ENCODE measurements around the gene SLC35F3. TPM values are rescaled to one million over a fixed set of nuclear protein-coding genes. Genes with fewer than 3 reads are reported as not detected.

Gene SLC35F3
- polyA plus RNA-seq, 1 donor (not counting 4 experiments of a cell fraction or from before 2014, with no cell fraction given): 13.8 TPM

- FAIRE-seq (no peak), DNase-seq (ENCODE audit: low read depth, low spot score) (no peak)
- Histone ChIP-seq H3K4me2 (ENCODE audit: control insufficient read depth, extremely low read depth, insufficient read depth, low read depth, low read length) (no peak overlapping the region), H3K4me1 (ENCODE audit: control insufficient read depth, extremely low read depth, insufficient read depth, low read length) (peaks cover 7% of the 10 kb centered on the region), H3K36me3 (ENCODE audit: control insufficient read depth in 2 of 2, extremely low read depth in 1 of 2, insufficient read depth in 2 of 2, low read length in 2 of 2) (no peaks in the 10 kb centered on the region), H3K9me3 (ENCODE audit: control insufficient read depth, low read depth, low read length) (no peaks in the 10 kb centered on the region), H2AFZ (ENCODE audit: control insufficient read depth, low read length) (no peak overlapping the region), H3K79me2 (ENCODE audit: control insufficient read depth, insufficient read depth, low read length) (no peaks in the 10 kb centered on the region), H3K27me3 (ENCODE audit: control insufficient read depth, extremely low read depth, insufficient read depth, low read length) (no peaks in the 10 kb centered on the region), H3K27ac (ENCODE audit: control insufficient read depth, insufficient read depth, low read length) (no peak overlapping the region), H3K9ac (ENCODE audit: control insufficient read depth, extremely low read depth, insufficient read depth, low read length) (no peak overlapping the region), H3K4me3 (ENCODE audit: control insufficient read depth in 2 of 3, extremely low read depth in 1 of 3, insufficient read depth in 2 of 3, low read depth in 1 of 3, low read length in 3 of 3) (no peak overlapping the region), H4K20me1 (ENCODE audit: control insufficient read depth, extremely low read depth, insufficient read depth, low read length) (no peaks in the 10 kb centered on the region), H3K9me1 (ENCODE audit: control insufficient read depth, extremely low read depth, insufficient read depth, low read length) (no peaks in the 10 kb centered on the region)
- no peak for TF ChIP-seq CTCF (optimal IDR thresholded peaks at IDR 0.05 in 1 of 3, IDR thresholded peaks at IDR 0.05 in 1 of 3, conservative IDR thresholded peaks at IDR 0.05 in 1 of 3; ENCODE audit: extremely low read depth in 1 of 3, insufficient read depth in 2 of 3, low read length in 3 of 3)
- no peak for TF ChIP-seq EZH2 (IDR thresholded peaks at IDR 0.05; ENCODE audit: low read length)
- dilution Hi-C loops (cut with MboI; ENCODE audit: extremely low pct_ligation_motif_present, low sequenced_read_pairs): no loop called here
These were observed 205.4 kb downstream of the SLC35F3 start for GRCh38 chr1:234109840-234110239.

GRCh38 chr1:234111458-234112142 lies 207.1 kb downstream of the SLC35F3 start:
- Histone ChIP-seq H3K9me1 (ENCODE audit: control insufficient read depth, extremely low read depth, insufficient read depth, low read length) (no peaks in the 10 kb centered on the region), H2AFZ (ENCODE audit: control insufficient read depth, low read length) (no peak overlapping the region), H3K9ac (ENCODE audit: control insufficient read depth, extremely low read depth, insufficient read depth, low read length) (no peak overlapping the region), H3K79me2 (ENCODE audit: control insufficient read depth, insufficient read depth, low read length) (no peaks in the 10 kb centered on the region), H3K9me3 (ENCODE audit: control insufficient read depth, low read depth, low read length) (no peaks in the 10 kb centered on the region), H3K4me1 (ENCODE audit: control insufficient read depth, extremely low read depth, insufficient read depth, low read length) (peaks cover 11% of the 10 kb centered on the region), H3K27ac (ENCODE audit: control insufficient read depth, insufficient read depth, low read length) (no peak overlapping the region), H3K4me3 (ENCODE audit: control insufficient read depth in 2 of 3, extremely low read depth in 1 of 3, insufficient read depth in 2 of 3, low read depth in 1 of 3, low read length in 3 of 3) (no peak overlapping the region), H3K36me3 (ENCODE audit: control insufficient read depth in 2 of 2, extremely low read depth in 1 of 2, insufficient read depth in 2 of 2, low read length in 2 of 2) (no peaks in the 10 kb centered on the region), H3K4me2 (ENCODE audit: control insufficient read depth, extremely low read depth, insufficient read depth, low read depth, low read length) (no peak overlapping the region), H4K20me1 (ENCODE audit: control insufficient read depth, extremely low read depth, insufficient read depth, low read length) (no peaks in the 10 kb centered on the region), H3K27me3 (ENCODE audit: control insufficient read depth, extremely low read depth, insufficient read depth, low read length) (no peaks in the 10 kb centered on the region)
- dilution Hi-C loops (cut with MboI; ENCODE audit: extremely low pct_ligation_motif_present, low sequenced_read_pairs): no loop called here
- DNase-seq (ENCODE audit: low read depth, low spot score): no peak
- no peak for FAIRE-seq
- TF ChIP-seq EZH2 (IDR thresholded peaks at IDR 0.05; ENCODE audit: low read length): no peak
- peak; percentile 16 to 66 (median 21) for TF ChIP-seq CTCF (optimal IDR thresholded peaks at IDR 0.05 in 1 of 3, IDR thresholded peaks at IDR 0.05 in 1 of 3, conservative IDR thresholded peaks at IDR 0.05 in 1 of 3; ENCODE audit: extremely low read depth in 1 of 3, insufficient read depth in 2 of 3, low read length in 3 of 3)
